HFF-Myc (cell line): ENCODE measurements around the gene ROBO1.

ENCODE experiments used
- DNase-seq: peaks from one replicate; pipeline ENCODE4 v3.0.0-alpha.2; 2011; ENCODE audit warnings: low read depth; ENCODE audit errors: extremely low read depth
- H3K4me3 ChIP-seq: replicated peaks from 2 replicates; pipeline ENCODE4 v1.5.1; 2011; ENCODE audit warnings: low read depth, mild to moderate bottlenecking, control low read depth, low read length
- CTCF ChIP-seq: IDR thresholded peaks from 2 replicates; pipeline ENCODE4 v1.5.1; 2012; ENCODE audit warnings: mild to moderate bottlenecking, low read depth, low read length, control low read depth; ENCODE audit errors: missing control alignments

Gene ROBO1

GRCh38 chr3:78765671-78766485, 1001.9 kb downstream of the ROBO1 start:
- no peak for DNase-seq
- TF ChIP-seq CTCF: no peak
- H3K4me3 ChIP-seq: no peak overlapping the region

- TF ChIP-seq CTCF: no peak
- H3K4me3 ChIP-seq: no peak overlapping the region
- DNase-seq: no peak
Observed at GRCh38 chr3:78764634-78765033, 1003.2 kb downstream of the ROBO1 start.

- no peak for TF ChIP-seq CTCF
- no peak overlapping the region for H3K4me3 ChIP-seq
- no peak for DNase-seq
Observed at GRCh38 chr3:78762121-78762520, 1005.7 kb downstream of the ROBO1 start.

GRCh38 chr3:78761126-78761525, 1006.7 kb downstream of the ROBO1 start:
- no peak for TF ChIP-seq CTCF
- DNase-seq: no peak

GRCh38 chr3:78757731-78758130, 1010.1 kb downstream of the ROBO1 start:
- no peak overlapping the region for H3K4me3 ChIP-seq
- TF ChIP-seq CTCF: no peak
- DNase-seq: no peak

More at GRCh38 chr3:78761126-78761525, 1006.7 kb downstream of the ROBO1 start:
- no peak overlapping the region for H3K4me3 ChIP-seq

GRCh38 chr3:78754066-78754743, 1013.6 kb downstream of the ROBO1 start:
- H3K4me3 ChIP-seq: no peak overlapping the region
- DNase-seq: no peak
- TF ChIP-seq CTCF: no peak
